ENCODE results near the gene RAB31. TPM values are rescaled to one million over a fixed set of nuclear protein-coding genes. Genes with fewer than 3 reads are reported as not detected.

The RAB31 gene
- total RNA-seq, 1 donor from 2014 or later: 27.2 TPM

DNA sequence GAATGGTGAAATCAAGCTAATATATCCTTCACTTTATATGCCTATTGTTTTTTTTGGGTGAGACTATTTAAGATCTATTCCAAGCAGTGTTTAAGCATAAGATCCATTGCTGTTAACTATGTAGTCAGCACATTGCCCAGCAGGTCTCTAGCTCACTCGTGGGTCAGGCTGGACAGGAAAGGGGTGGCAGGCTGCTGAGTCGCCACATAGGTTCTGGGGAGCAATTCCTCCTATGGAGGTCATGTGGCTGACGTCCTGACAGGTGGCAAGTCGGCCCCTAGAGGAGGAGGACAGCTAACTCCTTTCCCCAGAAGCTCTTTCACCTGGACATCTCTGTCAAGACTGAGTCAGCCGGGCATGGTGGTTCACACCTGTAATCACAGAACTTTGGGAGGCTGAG lies 13.9 kb upstream of the RAB31 start:
- DNase-seq: no peak

DNA sequence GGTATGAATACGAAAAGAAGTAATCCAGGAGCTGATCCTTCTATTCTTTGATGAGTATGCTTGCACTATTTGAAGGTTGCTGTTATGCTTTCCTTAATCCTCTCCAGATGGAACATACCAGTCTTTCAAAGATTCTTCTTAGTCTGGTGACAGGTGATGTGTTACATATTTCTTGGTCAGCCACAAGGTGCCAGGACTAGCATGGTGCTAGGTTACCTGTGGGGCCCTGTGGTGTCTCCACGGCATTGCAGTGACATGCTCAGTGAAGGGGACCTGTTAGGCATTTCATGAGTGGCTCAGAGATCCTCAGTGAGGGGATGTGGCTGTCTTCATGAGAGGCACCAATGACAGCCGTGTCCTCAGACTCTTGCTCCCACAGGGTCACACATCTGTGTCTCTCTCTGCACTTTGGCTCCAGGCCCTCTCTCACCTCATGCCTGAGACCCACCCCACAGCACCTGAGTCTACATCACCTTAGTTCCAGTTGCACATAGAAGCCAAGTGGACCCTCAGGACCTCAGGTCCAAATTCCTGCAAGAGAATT lies 13.1 kb upstream of the RAB31 start:
- no peak for DNase-seq

GRCh38 chr18:9695605-9696004 lies 12.5 kb upstream of the RAB31 start:
- DNase-seq: no peak

DNA sequence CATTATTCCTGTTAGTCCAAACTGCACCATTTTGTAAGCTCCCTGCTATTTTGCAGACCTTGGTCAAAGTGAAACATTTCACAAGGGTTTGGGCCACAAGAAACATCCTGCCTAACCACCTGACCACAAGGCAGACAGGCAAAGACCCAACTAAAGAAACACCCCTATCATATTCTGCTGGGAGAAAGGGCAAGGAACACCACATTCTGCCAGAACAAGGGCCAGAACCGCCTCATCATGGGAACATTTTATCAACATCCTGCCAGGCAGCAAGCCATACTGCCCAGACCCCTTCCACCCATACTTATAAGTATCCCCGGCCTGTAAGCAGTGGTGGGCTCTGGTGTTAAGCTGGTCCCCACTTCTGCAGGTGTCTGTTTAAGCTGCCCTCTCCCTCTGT lies 12.0 kb upstream of the RAB31 start:
- no peak for DNase-seq

DNA sequence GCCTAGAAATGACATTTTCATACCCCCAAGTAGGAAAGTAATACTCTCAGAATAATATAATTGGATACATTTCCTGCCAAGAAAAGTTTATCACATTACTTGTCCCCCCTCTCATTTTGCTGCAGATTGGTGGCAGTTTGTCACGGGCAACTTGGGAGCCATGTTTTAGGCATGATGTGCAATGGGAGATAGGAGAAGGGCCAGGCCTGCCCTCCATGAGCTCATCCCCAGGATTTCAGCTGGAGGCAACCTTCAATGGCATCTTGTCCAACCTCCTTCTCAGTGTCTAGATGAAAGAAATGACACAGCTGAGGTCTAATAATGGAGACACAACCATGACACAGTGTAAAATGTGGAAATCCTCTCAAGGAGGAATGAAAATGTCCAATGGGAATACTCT lies 11.4 kb upstream of the RAB31 start:
- no peak for DNase-seq

- DNase-seq: no peak
These were observed 11.0 kb upstream of the RAB31 start for GRCh38 chr18:9697121-9697520.

DNA sequence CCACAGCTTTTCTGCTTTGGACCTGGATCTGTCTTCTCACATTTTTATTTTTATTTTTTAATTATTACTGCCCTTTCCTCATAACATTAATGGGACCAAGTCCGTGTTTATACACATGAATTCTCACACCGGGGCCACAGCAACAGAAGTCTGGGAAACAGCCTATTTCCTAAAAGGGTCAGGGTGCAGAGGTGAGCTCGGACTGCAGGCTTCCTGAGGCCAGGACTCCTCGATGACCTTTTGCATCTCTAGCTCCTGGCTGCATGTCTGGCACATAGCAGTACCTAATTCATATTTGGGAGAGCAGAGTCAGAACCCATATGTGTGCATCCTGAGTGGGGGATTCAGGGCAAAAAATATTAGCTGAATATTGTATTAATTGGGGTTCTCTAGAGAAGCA lies 9.6 kb upstream of the RAB31 start:
- no peak for DNase-seq

DNA sequence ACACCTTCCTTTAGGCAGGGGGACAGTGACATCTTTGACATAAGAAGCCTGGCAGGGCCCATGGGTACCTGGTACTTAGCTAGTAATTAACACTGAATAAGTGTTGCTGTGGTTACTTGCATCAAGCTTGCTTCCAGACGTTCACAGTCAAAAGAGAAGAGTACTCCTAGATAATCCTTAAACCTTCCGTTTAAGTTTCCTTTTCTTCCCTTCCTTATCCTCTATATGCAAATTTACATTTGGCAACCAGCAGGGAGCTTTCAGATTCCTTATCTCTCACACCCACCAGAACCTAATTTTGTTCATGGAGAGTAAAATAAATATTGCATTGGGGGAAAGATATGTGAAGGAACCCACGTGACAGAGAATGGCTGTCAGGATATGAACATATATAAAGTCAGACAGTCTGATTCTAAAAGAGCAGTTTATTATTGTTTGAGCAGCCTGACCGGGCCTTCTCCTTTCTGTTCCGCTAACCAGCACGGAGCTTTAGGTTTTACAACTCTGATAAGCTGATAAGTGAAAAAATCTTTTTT lies 7.8 kb upstream of the RAB31 start:
- DNase-seq: no peak

GRCh38 chr18:9701609-9702349 lies 6.3 kb upstream of the RAB31 start:
- no peak for DNase-seq

DNA sequence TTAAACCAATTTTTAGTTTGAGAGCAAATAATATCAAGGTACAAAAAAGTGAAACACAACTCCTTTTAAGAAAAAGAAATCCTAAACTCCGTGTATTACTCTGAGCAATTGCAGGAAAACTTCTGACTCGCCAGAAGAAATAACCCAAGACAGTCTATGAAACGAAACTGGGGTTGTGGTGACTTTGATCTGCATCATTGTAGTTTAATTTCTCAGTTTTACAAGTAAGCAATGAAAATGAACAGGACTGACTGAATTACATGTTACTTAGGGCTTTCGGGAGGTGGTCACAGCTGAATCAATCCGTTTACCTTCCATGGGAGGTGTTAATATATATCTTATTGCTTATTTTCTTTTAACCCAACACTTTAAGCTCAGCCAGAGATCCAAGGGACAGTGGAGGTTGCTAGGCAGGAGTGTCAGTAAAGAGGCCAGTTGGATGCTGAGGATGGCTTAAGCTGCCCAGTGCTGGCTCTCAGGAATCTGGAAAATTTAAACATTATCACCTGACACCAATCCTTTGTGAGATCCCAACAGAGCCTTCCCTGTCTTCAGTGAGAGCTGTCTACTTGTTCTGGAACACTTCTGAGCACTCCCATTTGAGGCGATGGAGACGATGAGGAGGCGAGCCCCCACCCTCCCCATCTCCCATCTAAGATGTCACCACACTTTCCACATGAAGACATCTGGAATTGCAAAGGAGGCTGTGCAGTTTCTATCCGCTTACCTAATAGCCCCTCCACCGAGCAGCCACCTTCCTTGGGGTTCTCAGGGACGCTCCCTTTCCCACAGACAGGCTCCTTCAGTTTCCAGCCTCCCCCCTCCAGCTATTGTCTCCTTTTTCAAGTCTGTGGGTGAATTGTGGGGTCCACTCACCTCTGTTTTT lies 3.6 kb upstream of the RAB31 start:
- DNase-seq: no peak

- DNase-seq: peak; percentile 54
These were observed 2.8 kb upstream of the RAB31 start for GRCh38 chr18:9705183-9705829.

DNA sequence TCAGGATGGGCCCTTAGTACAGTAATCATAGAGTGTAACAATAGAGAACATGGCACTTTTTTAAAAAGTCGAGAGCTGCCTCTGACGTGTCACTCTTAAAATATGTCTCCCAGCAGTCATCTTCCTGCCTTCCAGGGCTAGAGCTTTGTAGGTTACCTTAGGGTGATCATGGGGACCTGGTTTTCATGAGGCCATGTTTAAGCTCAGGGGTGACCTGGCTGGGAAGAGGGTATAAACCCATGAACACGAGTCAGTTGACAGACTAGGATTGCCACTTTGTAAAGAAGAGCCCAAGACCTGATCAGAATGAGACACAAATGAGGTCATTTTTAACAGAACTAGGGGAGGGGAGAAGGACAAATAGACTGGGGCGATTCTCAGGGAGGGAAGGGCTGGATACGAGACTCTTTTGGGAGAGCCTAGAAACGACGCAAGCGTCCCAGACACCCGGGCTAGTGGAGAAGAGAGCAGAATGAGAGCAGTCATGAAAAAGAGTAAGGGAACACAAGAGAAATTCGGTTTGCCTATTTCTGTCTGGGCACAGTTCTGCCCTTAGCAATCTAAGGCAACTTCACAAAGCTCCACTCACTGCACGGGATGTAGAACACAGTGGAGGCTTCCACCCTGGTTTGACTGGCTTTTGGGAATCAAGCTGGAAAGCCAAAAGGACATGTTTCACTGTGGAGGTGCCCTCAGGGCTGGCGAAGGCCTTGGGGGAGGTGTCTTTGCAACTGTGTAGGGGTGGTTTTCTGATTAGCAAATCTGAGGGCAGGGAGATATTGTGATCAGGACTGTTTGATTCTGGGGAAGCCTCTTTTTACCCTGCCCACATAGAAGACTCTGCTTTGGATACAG lies 1.8 kb upstream of the RAB31 start:
- DNase-seq: peak; percentile 32

DNA sequence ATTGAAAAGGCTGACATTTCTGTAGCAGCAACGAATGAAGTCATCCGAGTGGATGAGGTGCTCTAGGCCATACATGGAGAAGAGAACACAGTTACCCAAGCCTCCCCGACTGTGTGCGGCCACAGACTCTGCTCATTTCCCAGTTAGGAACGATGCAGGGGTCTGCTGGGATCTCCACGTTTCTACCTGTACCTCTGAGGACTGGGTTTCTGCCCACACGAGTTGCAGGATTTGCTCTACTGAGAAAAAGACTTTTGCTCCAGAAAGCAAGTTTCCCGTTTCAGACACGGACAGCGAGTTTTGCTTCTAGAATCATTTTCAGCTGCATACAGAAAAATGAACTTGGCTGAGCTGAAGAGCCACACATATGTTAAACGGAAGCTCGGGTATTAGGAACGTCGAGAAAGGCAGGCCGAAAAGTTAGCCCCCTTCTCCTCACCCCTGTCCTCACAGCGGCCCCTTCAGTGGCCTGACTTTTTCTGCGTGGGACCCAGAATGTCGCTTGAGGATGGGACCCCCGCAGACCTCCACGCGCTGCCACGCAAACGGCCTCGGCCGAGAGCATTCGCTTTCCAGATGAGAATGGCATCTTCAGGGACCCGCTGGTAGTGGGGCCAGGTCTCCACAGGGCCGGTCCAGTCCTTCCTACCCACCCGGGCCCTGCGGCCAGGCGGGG lies 582 bp upstream of the RAB31 start:
- DNase-seq: peak; percentile 12

DNA sequence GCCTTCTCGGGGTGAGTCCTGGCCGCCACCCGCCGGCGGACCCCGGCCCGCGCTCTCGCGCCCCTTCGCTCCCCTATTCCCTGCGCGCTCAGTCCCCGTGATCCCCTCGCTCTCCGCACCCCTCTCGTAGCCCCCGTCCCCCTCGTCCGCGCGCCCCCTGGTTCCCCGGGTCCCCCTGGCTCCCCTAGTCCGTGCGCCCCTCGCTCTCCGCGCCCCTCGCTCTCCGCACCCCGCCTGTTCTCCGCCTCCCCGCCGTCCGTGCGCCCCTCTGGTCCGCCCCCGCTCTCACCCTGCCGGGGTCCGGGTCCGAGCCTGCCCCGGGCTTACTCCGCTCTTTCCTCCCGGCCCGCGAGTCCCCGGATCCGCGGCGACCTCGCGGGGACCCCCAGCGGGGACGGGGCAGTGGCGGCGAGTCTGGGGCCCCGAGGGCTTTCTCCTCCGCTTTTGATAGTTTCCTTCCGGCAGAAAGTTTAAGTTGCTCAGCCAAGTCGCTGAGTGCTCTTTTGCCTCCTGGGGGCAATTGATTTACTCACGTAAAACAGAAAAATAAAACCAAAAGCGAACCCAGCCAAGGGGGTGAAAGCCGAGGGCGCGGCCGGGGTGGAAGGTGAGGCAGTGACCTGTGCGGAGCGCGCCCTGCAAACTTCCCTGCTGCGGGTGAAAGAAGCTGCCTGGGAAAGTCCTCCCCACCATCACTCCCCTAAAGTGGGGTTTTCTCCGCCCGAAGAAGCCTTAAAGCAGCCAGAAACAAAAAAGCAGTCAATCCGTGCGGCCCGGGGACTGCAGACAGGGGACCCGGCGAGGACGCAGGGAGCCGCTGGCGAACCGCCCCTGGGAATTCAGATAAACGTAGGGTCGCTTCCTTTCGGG lies 568 bp downstream of the RAB31 start:
- peak; percentile 30 for DNase-seq

GRCh38 chr18:9709304-9709877 lies 1.3 kb downstream of the RAB31 start:
- DNase-seq: no peak

DNA sequence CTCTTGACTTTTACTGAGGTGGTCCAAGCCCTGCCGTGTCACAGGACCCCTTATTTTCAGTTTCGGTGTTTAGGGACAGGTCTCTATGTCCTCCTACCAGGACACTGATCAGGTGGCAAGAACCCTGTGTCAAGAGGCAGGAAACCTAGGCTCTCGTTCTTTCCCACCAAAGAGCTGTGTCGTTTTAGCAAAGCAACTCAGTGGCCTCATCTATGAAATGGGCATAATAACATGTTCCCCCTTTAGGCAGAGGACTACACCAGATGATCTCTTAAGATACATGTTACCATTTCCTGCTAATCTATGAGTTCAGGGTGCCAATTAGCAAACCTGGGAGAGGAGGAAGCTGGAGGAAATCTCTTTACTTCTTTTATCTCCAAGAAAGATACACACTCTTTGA lies 1.9 kb downstream of the RAB31 start:
- no peak for DNase-seq

- DNase-seq: no peak
These were observed 3.4 kb downstream of the RAB31 start for GRCh38 chr18:9711361-9712129.

DNA sequence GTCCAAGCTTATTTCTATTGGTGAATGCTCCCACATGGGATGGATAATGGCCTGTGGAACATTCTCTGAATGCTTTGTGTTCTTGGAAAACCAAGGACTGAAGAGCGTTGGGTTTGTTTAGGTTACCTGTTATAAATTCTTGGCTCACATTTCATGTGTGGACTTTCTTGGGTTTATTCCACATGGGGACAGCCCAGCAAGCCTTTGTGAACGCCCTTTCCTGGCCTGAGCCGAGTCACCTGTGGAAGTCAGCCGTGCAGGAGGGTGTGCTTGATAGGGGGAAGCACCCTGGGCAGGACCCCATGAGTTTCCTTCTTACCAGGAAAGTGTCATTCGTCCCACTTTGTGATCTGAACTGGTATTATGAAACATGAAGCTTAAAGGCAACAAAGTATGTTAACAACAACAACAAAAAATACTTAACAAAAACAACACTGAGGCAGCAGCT lies 4.1 kb downstream of the RAB31 start:
- DNase-seq: no peak

GRCh38 chr18:9712611-9713010 lies 4.5 kb downstream of the RAB31 start:
- DNase-seq: peak; percentile 27

Data from dermis blood vessel endothelial cell (primary cell).